ENCODE measurements around the gene TSPO.

GRCh38 chr22:43164636-43165035 is 13.3 kb downstream of the TSPO start:
- TF ChIP-seq CTCF (IDR thresholded peaks at IDR 0.05) (no peak), POLR2A (IDR thresholded peaks at IDR 0.05) (no peak)
